IPS-11a (cell line): ENCODE measurements around the gene XRCC4.

Source experiments
- H3K4me3 ChIP-seq: one replicate; pipeline ENCODE4 v1.5.1; 2013; ENCODE audit warnings: low read depth, low read length, control low read depth

XRCC4 gene

DNA sequence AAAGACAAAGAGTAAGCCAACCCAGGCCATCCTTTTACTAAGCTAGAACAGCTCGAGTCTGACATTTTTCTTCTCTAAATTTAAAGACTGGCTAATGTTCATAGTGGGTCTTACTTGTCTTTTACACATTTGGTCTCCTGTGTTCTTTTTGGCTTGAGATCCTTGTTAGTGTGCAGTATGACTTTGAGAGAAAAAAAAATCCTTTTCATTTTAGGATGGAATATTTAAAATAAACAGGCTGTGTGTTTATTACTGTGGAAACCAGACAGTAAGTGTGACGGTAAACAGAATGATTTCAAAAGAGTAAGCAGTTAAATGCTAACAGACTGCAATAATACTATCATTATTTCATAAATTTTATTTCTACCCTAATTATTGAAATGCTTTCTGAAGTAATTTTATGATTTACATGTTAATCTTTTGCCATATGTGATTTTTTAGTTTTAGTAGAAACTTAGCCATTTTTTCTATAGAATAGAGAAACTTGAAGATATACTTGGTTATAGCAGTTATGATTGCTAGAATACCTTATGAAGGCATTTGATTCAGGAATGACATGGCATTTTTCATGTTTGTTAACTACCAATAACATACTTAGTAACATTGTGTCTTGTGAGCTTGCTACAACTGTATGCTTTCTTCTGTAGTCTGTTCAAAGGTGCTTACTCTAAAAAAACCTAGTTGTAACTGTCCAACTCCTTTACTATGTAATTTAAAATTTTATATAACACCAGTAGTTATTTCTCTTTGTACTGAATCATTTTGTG lies 92.4 kb downstream of the XRCC4 start:
- H3K4me3 ChIP-seq, result no peak overlapping the region

DNA sequence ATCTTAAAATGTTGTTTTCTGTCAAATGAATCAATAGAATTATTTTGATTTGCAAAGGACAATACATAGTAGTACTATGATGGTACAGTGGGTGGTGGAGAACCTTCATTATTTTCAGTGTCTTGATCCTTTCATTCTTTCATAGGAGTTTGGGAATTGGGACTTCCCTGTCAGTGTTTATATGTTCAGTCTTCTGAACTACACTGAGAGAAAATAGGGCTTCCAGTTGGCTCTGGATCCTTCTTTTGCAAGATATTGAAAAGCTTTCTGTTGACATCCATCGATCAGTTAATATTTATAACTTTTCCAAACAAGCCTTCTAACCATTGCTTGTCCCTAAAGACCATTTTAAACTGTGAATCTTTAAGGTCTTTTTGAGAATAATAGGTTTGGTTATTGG lies 94.7 kb downstream of the XRCC4 start:
- H3K4me3 ChIP-seq, result no peak overlapping the region

DNA sequence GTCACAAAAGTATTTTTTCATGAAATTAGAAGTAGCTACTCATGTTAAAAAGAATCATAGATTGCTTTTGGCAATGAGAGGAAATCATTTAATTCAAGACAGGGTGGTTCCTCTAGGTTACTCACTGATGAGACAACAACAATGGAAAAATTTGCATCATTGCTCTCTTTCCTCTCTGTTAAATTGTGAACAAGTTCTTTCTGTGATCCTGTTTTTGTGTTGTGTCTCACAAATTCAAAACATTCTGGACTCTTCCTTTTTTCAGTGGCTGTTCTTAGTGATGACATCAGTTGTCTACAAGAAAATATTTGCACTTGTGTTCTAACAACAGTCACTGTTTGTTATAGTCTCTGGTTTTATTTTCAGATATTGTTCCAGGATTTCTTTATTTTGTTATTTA lies 95.3 kb downstream of the XRCC4 start:
- H3K4me3 ChIP-seq, result no peak overlapping the region

DNA sequence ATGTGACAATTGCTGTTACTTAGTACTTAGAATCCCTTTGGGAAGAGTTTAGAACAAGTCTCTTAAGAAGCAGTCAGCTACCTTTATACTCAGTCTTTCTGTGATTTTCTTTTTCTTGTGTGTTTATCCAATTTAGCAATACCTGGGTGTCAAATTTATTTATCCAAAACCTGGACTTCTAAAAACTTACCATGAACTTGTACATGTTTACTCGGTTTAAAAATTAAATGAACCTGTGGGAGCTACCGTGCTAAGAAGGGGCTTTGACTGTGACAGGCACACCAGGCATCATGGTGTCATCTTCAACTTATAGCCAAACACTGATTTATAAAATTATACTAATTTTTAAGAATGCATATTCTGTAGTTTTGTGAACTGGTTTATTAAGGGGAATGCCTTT lies 96.5 kb downstream of the XRCC4 start:
- H3K4me3 ChIP-seq, result no peak overlapping the region

DNA sequence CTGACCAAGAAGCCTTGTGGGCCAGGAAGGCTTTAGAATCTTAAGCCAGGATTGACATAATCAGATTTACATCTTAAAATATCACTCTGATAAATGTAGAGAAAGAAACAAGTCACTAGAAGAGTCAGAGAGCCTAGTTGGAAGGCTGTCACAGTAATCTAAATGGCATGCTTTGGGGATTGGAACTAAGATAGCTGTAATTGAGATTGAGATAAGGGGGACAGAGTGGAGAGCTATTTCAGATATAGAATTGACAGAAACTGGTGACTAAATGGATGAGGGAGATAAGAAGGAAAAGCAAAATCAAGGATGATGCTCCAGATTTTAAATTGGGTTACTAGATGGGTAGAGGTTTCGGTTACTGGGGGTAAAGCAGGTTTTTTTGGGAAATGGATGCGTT lies 100.5 kb downstream of the XRCC4 start:
- H3K4me3 ChIP-seq, result no peak overlapping the region

DNA sequence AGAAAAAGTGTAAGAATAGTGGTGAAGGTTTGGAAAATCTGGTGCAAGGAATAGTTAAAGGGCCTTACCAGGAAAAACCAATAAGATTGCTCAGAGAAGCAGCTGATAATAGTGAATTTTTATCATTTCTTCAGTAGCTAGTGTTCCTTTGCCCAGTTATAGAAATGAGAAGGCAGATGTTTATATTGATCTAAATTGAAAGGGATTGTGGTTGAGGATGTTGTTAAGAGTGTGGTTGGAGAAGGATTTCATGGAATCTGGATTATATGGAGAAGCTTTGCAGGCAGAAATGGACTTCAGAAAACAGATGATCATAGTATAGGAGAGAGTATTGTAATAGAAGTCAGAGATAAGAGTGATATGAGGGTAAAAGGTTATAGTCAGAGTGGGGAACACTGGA lies 102.6 kb downstream of the XRCC4 start:
- no peak overlapping the region for H3K4me3 ChIP-seq

DNA sequence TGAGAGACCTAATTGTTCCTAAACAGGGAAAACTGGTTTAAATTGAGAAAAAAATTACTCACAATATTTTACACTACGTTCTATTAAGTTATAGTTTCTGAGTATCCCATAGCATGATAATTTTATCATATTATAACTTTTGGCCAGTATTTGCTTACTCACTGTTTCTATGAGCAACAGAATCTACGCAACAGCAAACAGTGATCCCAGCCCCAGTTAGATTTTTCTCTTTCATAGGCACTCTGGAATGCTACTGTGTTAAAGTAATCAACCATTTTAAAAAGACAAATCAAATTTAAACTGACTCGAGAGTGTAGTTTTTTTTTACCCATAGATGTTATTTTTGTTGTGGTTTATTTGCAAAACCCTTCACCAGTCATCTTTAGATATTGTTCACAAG lies 107.2 kb downstream of the XRCC4 start:
- H3K4me3 ChIP-seq, result no peak overlapping the region

DNA sequence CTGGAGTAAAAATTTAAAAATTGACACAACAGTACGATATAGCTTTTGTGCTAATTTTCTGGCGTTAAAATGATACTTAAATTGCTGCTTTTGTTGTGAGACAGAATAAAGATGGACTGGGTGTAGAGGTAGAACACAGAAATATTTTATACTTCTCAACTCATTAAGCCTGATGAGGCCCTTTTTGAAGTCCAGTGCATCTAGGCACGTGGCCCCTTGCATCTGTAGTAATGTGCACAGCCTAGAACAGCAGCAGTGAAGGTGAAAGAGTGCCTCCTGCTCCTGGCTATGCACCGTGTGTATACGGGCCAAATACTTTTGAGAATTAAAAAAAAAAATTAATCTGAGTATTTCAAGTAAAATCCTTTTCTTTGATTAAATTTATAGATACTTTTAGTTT lies 115.6 kb downstream of the XRCC4 start:
- H3K4me3 ChIP-seq, result no peak overlapping the region

DNA sequence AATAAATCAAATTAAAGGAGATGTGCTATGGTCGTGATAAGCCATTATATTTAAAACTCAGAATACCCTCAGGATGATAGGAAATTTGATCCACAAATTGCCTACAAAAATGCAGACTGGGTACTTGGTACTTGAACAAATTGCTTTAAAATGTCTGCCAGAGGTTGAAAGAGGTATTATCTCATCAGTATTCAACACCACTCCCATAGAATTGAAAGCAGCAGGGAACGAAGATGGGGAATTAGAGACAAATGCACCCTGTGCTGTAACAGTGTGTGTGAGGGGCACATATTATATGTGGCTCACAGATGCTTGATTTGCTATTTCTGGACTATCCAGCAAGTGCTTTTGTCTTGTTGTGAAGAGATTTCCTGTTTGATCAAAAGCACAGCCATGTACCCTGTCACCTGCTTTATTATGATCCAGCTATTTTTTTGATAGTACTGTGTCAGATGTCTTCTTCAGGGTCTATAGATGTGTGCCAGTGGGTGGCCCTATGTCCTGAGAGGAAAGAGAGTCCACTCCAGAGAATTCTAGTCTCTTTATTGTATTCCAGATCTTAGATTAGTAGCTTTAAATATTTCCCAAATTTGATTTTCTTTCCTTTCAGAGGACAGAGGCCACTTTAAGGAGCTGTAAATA lies 120.1 kb downstream of the XRCC4 start:
- H3K4me3 ChIP-seq, result no peak overlapping the region

DNA sequence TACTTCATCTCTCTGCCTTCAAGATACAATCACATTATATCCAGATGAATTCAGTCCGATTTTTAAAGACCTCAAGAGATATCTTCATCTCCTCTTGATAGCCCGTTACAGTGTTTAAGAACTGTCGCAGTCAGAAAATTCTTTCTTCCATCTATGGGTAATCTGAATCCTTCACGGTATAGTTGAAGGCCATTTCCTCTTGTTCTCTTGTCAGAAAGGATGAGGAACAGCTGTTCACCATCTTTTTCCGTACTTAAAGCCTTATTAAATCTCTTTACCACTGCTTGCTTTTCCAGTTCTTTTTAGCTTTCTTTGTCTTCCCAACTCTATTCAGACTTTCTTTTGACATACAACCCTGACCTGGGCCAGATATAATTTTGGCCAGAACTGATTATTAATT lies 121.8 kb downstream of the XRCC4 start:
- no peak overlapping the region for H3K4me3 ChIP-seq

DNA sequence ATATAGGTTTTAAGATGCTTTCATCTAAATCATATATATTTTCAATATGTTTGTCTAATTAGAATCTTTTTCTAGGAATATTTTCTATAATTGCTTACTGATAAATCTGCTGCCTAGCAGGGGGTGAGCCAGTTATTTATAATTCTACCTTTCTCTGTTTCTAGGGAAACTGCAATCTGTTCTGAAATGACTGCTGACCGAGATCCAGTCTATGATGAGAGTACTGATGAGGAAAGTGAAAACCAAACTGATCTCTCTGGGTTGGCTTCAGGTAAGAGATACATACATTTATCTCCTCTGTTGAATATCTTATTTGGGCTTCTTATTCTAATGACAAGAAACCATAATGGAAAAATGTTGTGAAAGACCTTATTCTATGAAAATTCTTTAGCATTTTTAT lies 127.3 kb downstream of the XRCC4 start:
- no peak overlapping the region for H3K4me3 ChIP-seq

DNA sequence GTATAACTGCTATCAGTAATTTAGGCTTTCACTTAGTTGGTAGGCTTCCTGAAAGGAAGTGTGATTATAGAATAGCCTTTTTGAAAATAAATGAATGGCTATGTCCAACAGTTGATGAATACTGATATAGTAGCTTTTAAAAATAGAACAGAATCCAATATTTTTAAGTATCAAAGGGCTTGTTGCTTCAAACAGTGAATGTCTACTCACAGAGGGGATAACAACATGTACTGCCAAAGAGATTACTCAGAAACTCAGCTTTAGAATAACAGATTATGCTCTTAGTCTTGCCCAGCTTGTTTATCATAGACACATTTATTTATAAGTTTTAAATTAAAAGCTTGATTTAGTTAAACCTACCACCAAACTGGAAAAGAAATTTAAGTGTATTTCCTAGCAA lies 132.6 kb downstream of the XRCC4 start:
- H3K4me3 ChIP-seq, result no peak overlapping the region

DNA sequence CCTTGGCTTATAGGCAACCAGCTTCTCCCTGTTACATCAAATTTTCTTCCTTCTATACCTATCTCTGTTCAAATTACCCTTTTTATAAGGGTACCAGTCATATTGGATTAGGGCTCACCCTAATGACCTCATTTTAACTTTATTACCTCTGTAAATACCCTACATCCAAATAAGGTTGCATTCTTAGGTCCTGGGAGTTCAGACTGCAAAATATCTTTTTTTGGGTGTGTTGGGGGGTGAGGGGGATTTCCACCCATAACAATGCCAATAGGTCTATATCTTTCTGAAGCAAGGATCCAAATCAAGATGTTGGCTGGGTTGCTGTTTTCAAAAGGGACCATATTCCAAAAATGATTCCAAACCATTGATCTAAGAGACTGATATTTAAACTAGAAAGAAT lies 141.7 kb downstream of the XRCC4 start:
- no peak overlapping the region for H3K4me3 ChIP-seq

DNA sequence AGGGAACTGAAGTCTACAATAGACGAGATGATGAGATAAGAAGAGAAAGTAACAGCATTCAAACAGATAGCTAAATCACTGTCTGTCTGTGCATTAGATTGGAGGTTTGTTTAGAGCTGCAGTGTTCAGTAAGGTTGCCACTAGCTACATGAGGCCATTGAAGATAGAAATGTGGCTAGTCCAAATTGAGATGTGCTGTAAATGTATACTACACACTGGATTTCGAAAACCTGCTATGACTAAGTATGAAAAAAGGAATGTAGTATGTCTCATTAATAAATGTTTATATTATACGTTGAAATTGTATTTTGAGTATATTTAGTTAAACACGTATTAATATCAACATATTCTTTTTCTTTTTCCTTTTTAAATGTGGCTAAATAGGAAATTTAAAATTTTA lies 142.1 kb downstream of the XRCC4 start:
- no peak overlapping the region for H3K4me3 ChIP-seq

DNA sequence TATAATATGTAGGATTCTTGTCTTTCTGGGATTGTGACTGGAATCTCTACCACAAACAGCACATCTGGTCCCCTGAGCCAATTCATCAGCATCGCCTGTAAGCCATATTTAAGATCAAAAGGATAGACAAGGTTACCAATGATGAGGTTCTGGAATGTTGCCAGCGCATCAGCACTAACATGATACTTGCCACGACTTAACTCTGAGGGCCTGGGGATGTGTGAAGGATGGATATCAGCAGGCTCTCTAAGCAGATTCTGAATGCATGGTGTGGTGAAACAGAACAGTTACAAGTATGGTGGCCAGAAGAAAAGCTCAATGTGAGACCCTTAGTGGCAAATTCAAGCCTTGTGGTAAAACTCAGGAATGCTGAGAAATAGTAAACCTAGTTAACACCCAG lies 143.0 kb downstream of the XRCC4 start:
- no peak overlapping the region for H3K4me3 ChIP-seq

DNA sequence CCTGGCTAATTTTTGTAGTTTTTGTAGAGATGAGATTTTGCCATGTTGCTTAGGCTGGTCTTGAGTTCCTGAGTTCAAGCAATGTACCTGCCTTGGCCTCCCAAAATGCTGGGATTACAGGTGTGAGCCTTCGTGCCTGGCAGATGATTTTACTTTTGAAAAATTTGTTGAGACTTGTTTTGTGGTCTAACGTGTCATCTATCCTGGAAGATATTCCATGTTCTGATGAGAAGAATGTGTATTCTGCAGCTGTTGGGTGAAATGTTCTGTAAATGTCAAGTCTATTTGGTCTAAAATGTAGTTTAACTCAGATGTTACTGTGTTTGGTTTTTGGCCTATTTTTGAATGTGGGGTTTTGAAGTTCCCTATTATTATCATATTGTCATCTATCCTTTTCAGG lies 145.6 kb downstream of the XRCC4 start:
- H3K4me3 ChIP-seq, result no peak overlapping the region

DNA sequence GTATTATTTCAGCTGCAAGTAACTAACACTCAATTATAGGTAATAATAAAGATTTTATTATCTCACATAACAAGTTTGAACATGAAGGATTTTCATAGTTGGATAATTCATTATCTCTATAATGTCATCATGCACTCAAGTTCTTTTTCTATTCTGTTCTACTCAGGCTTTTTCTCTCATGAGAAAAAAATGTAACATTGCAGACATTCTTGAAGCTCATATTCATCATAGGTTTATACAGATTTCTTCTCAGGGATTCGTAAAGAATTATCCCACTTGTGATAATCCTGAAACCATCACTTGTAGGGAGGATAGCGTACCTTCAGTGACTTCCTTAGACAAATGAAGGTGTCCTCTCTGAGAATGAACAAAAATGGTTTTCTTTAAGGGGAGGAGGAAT lies 150.3 kb downstream of the XRCC4 start:
- H3K4me3 ChIP-seq, result no peak overlapping the region

DNA sequence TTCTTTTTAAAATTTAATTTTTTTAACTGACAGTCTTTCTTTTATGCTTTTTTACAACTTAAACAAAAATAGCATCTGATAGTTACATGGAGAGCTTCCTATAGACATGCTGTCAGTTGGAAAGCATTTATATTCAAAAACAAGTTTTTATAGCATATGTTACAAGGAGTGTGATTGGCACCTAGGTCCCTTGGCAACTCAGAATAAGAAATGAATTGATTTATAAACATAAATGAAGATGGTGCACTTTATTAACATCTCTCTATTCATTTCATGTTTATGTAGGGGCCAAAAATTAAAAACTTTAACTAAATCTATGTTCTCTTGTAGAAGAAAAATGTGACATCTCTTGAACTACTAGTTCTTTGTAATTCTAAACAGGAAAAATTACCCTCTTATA lies 153.2 kb downstream of the XRCC4 start:
- H3K4me3 ChIP-seq, result no peak overlapping the region

DNA sequence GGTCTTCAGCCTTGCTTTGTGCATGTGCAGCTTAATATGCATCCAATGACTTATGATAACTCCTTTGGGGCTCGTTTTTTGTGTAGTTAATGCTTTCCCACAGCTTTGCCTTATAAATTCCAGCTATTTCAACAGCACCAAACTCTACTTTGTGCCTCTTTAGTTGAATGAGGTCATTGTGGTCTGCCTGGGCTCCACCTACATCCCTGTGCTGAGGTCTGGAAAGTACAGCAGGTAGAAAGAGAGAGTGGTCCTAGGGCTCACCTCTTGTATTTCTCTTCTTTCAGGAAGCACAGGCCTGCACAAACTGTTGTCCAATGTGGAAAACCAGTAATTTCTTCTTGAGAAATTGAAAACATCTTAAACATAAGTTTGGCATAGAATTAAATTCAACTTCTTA lies 167.2 kb downstream of the XRCC4 start:
- H3K4me3 ChIP-seq, result no peak overlapping the region

DNA sequence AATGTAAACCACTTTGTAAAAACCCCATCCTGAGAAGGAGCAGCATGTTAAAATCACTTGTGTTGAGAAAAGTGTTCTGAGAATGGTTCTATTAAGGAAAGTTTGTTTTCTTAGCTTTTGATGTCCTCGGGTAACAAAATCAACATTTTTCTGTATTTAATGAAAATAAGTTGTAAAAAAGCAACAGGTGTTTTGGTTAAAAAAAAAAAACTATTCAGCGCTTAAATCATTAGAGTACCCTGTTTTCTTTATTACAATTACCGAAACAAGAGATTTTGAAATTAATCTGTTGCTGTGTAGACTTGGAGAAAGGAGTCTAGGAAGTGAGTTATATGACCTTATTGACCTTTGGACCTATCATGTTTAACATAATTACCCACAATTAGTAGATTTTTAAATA lies 167.7 kb downstream of the XRCC4 start:
- no peak overlapping the region for H3K4me3 ChIP-seq

DNA sequence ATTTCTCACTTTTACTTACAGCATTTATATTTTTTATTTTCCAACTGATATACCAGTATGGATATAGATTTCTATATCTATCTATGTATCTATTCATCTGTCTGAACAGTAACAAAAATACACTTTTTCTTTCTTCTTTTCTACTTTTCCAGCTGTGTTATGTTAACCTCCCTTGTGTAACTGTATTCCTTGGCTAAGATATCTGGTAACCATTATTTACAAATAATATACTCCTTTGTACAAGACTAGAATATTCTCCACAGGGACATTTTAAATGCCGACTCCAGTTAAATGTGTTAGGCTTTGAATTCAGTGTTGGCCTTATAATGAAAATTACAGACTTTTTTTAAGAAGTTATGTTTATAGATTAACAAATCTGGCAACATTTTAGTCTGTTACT lies 168.7 kb downstream of the XRCC4 start:
- no peak overlapping the region for H3K4me3 ChIP-seq

DNA sequence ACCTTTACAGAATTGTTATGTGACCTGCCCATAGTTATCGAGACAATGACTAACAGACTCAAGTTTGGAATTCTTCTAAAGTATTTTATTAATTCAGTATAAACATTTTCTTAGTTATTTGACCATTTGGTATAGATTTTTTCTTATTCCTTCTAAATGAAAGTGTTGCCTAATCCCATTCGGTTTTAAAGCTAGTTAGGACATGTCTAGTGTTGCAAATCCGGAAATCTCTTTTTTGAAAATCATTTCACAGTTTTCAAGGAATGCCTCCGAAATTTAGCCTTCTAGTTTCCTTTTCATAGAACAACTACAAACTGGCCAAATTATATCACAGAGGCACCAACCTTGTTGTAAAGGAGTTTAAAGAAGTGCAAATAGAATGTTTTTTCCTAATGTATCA lies 171.8 kb downstream of the XRCC4 start:
- H3K4me3 ChIP-seq, result no peak overlapping the region

DNA sequence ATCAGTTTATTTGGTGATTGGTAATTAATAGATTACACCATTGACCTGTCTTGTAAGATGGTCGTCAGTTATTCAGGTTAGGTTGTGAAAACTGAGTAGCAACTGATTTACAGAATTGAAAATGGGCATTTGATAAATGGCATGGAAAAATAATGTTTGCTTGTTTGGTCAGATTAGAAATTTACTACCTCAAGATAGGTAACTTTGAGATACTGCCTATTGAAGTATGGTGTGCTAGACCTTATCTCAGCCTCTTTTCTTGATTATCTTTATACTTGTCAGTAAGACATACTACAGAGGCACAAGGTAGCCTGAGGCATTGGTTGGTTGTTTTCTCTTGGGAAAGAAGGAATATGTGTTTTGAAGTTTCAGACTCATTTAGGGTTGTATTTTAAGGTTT lies 174.5 kb downstream of the XRCC4 start:
- H3K4me3 ChIP-seq, result no peak overlapping the region
